Astrocyte (in vitro differentiated cells and primary cell): ENCODE results near the gene RRP9. TPM values are rescaled to one million over a fixed set of nuclear protein-coding genes. Genes with fewer than 3 reads are reported as not detected.

ENCODE experiments used
- DNase-seq: peaks from one replicate; pipeline ENCODE4 v3.0.0-alpha.2; 2010; ENCODE audit warnings: low read depth
- FAIRE-seq: peaks from 2 replicates; lab custom pipeline; 2011; peaks lifted over from hg19 to GRCh38; lab: Jason Lieb, UNC
- H2AFZ ChIP-seq: 2 replicates; pipeline ENCODE4 v1.6.0; 2012; ENCODE audit warnings: low read depth, low read length, inconsistent platforms
- H3K27ac ChIP-seq: 2 replicates; pipeline ENCODE4 v1.5.1; 2011; ENCODE audit warnings: low read depth, low read length, inconsistent platforms
- H3K27me3 ChIP-seq: 2 replicates; pipeline ENCODE4 v1.6.0; 2011; ENCODE audit warnings: low read length, inconsistent platforms; ENCODE audit not compliant: insufficient read depth
- H3K36me3 ChIP-seq: 2 replicates; pipeline ENCODE4 v1.5.1; 2011; ENCODE audit warnings: low read length, inconsistent platforms; ENCODE audit not compliant: insufficient read depth
- H3K4me1 ChIP-seq: 2 replicates; pipeline ENCODE4 v1.5.1; 2011; ENCODE audit warnings: low read length, inconsistent platforms; ENCODE audit not compliant: insufficient read depth
- H3K4me2 ChIP-seq: 2 replicates; pipeline ENCODE4 v1.6.0; 2012; ENCODE audit warnings: low read length, inconsistent platforms
- H3K4me3 ChIP-seq: 2 replicates; pipeline ENCODE4 v1.5.1; 2011; ENCODE audit warnings: low read depth, mild to moderate bottlenecking, low read length, inconsistent platforms; ENCODE audit not compliant: insufficient read depth
- H3K79me2 ChIP-seq: 2 replicates; pipeline ENCODE4 v1.6.0; 2012; ENCODE audit warnings: mild to moderate bottlenecking, low read length, inconsistent platforms; ENCODE audit not compliant: insufficient read depth
- H3K9ac ChIP-seq: 2 replicates; pipeline ENCODE4 v1.6.0; 2012; ENCODE audit warnings: mild to moderate bottlenecking, low read length, inconsistent platforms
- H3K9me3 ChIP-seq: 2 replicates; pipeline ENCODE4 v1.5.1; 2012; ENCODE audit warnings: low read depth, mild to moderate bottlenecking, low read length, inconsistent platforms; ENCODE audit not compliant: insufficient read depth
- H4K20me1 ChIP-seq: 2 replicates; pipeline ENCODE4 v1.6.0; 2012; ENCODE audit warnings: low read length, inconsistent platforms; ENCODE audit not compliant: insufficient read depth
- H3K27ac Mint-ChIP-seq: one replicate; pipeline ENCODE4 v1.8.0; 2021; ENCODE audit warnings: mild to moderate bottlenecking, mixed read lengths; ENCODE audit not compliant: unreplicated experiment
- H3K27me3 Mint-ChIP-seq: one replicate; pipeline ENCODE4 v1.8.0; 2021; ENCODE audit warnings: low read depth, mixed read lengths; ENCODE audit not compliant: unreplicated experiment
- H3K36me3 Mint-ChIP-seq: one replicate; pipeline ENCODE4 v1.8.0; 2021; ENCODE audit warnings: low read depth, mixed read lengths; ENCODE audit not compliant: unreplicated experiment
- H3K4me1 Mint-ChIP-seq: one replicate; pipeline ENCODE4 v1.8.0; 2021; ENCODE audit warnings: low read depth, mixed read lengths; ENCODE audit not compliant: unreplicated experiment
- H3K4me3 Mint-ChIP-seq: one replicate; pipeline ENCODE4 v1.8.0; 2021; ENCODE audit warnings: mild to moderate bottlenecking, moderate library complexity, mixed read lengths; ENCODE audit not compliant: unreplicated experiment
- H3K9me3 Mint-ChIP-seq: one replicate; pipeline ENCODE4 v1.8.0; 2021; ENCODE audit warnings: mild to moderate bottlenecking, mixed read lengths; ENCODE audit not compliant: unreplicated experiment
- EZH2 ChIP-seq: IDR thresholded peaks from 2 replicates; pipeline ENCODE4 v1.6.1; 2012; ENCODE audit warnings: mild to moderate bottlenecking, low read length, inconsistent platforms; ENCODE audit not compliant: insufficient read depth
- total RNA-seq: library from RNA; stranded (reverse); gene quantifications from 2 replicates; pipeline ENCODE4 v1.2.1, GENCODE V29; 2021
- TF ChIP-seq, protein P1 (sequence below): IDR thresholded peaks from 2 replicates; pipeline ENCODE4 v1.5.1; 2011; ENCODE audit warnings: low read depth, mild to moderate bottlenecking, inconsistent platforms, low read length, moderate library complexity; ENCODE audit not compliant: insufficient read depth

The RRP9 gene
- total RNA-seq, 1 donor from 2014 or later, result 22.9 TPM

DNA sequence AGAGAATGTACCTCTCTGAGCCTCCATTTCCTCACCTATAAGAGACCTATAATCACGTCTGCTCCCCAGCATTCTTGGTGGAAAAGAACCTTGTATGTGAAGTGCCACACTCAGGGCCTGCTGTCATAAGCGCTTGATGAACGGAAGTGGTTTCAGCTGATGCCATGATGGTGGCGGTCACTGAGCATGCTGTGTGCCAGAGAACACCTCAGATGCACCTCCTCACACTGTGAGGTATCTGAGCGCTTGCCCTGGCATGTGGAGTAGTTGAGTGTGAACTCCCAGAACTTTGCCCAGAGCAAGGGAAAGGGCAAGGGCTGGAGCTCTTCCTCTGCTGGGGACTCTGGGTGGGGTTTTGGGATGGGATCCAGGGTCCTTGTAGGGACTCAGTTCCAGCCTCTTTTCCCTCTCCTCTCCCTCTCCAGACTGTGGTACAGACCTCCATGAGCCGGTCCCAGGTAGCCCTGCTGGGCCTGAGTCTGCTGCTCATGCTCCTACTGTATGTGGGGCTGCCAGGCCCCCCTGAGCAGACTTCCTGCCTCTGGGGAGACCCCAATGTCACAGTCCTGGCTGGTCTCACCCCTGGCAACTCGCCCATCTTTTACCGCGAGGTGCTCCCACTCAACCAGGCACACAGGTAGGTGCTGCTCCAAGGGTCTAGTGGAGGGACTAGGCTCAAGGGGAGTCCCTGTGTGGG, 35.9 kb upstream of the RRP9 start:
- Mint-ChIP-seq H3K27ac (no peak overlapping the region), H3K36me3 (no peaks in the 10 kb centered on the region), H3K9me3 (no peaks in the 10 kb centered on the region), H3K4me1 (peaks cover 6% of the 10 kb centered on the region), H3K27me3 (no peaks in the 10 kb centered on the region), H3K4me3 (peak overlapping the region; percentile 31)
- Histone ChIP-seq H3K4me2 (no peak overlapping the region), H4K20me1 (peaks cover 6% of the 10 kb centered on the region), H3K4me1 (peaks cover 28% of the 10 kb centered on the region), H2AFZ (no peak overlapping the region), H3K9ac (no peak overlapping the region), H3K79me2 (peaks cover 14% of the 10 kb centered on the region), H3K27ac (no peak overlapping the region), H3K36me3 (peaks cover 2% of the 10 kb centered on the region), H3K4me3 (no peak overlapping the region), H3K9me3 (no peaks in the 10 kb centered on the region), H3K27me3 (no peaks in the 10 kb centered on the region)
- FAIRE-seq (no peak), DNase-seq (no peak)
- TF ChIP-seq EZH2, result no peak
- TF ChIP-seq, protein P1, sequence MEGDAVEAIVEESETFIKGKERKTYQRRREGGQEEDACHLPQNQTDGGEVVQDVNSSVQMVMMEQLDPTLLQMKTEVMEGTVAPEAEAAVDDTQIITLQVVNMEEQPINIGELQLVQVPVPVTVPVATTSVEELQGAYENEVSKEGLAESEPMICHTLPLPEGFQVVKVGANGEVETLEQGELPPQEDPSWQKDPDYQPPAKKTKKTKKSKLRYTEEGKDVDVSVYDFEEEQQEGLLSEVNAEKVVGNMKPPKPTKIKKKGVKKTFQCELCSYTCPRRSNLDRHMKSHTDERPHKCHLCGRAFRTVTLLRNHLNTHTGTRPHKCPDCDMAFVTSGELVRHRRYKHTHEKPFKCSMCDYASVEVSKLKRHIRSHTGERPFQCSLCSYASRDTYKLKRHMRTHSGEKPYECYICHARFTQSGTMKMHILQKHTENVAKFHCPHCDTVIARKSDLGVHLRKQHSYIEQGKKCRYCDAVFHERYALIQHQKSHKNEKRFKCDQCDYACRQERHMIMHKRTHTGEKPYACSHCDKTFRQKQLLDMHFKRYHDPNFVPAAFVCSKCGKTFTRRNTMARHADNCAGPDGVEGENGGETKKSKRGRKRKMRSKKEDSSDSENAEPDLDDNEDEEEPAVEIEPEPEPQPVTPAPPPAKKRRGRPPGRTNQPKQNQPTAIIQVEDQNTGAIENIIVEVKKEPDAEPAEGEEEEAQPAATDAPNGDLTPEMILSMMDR, result no peak

DNA sequence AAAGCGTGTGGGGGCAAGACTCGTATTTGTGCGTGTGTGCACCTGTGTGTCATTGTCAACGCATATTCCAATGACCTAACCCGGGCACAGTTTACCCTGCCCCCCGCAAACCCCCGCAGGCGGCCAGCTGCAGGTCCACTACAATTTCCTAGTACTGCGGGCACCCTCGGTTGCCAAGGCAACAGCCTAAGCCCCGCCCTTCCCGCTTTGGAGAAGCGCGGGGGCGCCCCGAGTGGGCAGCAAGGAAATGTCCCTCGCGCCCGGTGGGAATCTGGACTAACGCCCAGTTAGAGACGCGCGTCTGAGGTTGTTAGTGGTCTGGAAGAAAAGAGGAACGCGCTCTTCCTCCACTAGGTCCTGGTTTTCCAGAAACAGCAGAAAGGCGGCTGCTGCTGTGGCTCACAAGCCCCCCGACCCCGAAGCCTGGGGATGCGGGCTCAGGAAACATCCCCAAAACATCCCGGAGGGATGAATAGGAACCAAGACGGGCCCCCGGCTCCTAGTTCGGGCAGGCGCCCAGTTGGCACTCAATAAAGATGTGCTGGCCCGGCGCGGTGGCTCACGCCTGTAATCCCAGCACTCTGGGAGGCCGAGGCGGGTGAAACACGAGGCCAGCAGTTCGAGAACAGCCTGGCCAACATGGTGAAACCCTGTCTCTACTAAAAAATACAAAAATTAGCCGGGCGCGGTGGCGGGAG, 34.3 kb upstream of the RRP9 start:
- Mint-ChIP-seq H3K27ac (no peak overlapping the region), H3K4me3 (peak overlapping the region; percentile 83), H3K36me3 (no peaks in the 10 kb centered on the region), H3K27me3 (no peaks in the 10 kb centered on the region), H3K9me3 (no peaks in the 10 kb centered on the region), H3K4me1 (peaks cover 3% of the 10 kb centered on the region)
- peak overlapping the region; percentile 98 for H2AFZ ChIP-seq
- H3K79me2 ChIP-seq, result peaks cover 11% of the 10 kb centered on the region
- TF ChIP-seq, protein P1, result no peak
- no peak for TF ChIP-seq EZH2
- FAIRE-seq (no peak), DNase-seq (peak; percentile 56)
- H3K27ac ChIP-seq, result no peak overlapping the region
- peak overlapping the region; percentile 93 for H3K4me2 ChIP-seq
- no peak overlapping the region for H3K9ac ChIP-seq
- H3K9me3 ChIP-seq, result no peaks in the 10 kb centered on the region
- H3K4me1 ChIP-seq, result peaks cover 23% of the 10 kb centered on the region
- peak overlapping the region; percentile 63 for H3K4me3 ChIP-seq
- no peaks in the 10 kb centered on the region for H3K36me3 ChIP-seq
- H4K20me1 ChIP-seq, result peaks cover 3% of the 10 kb centered on the region
- no peaks in the 10 kb centered on the region for H3K27me3 ChIP-seq
